ENCODE data around the gene CYP4F12. TPM values are rescaled to one million over a fixed set of nuclear protein-coding genes. Genes with fewer than 3 reads are reported as not detected.
"Not testable (repeated sequence)": the region's sequence is repeated elsewhere in the genome, so short reads cannot be mapped to it uniquely, and the experiment has no call there.

The CYP4F12 gene
- total and polyA plus RNA-seq, 10 of the 15 experiments (the other 5 are each of a cell fraction or from before 2014, with no cell fraction given), result 0.12 to 0.20 TPM; not detected in 8

- no peak for TF ChIP-seq ZBTB11 (CRISPR knock-in tag; IDR thresholded peaks at IDR 0.05)
These were observed 23.4 kb upstream of the CYP4F12 start (continued) for GRCh38 chr19:15649526-15649925.

- H2AFZ ChIP-seq (ENCODE audit: control insufficient read depth, low read depth, low read length); CTCF ChIA-PET; POLR2A ChIA-PET; H3K36me3 ChIP-seq (ENCODE audit: control insufficient read depth in 2 of 2, insufficient read depth in 2 of 2, low read length in 1 of 2); H3K4me3 ChIP-seq; H3K27ac ChIP-seq (ENCODE audit: control insufficient read depth, insufficient read depth); H4K20me1 ChIP-seq (ENCODE audit: control insufficient read depth, insufficient read depth); RAD21 ChIA-PET (ENCODE audit: unreplicated experiment); H3K4me1 ChIP-seq (ENCODE audit: control insufficient read depth, insufficient read depth, low read length); FAIRE-seq; SMC1A ChIA-PET (ENCODE audit: uncharacterized antibody, unreplicated experiment); H3K79me2 ChIP-seq (ENCODE audit: control insufficient read depth, insufficient read depth, low read length); H3K9me3 ChIP-seq (replicated peaks; ENCODE audit: control insufficient read depth, insufficient read depth, low read length); H3K4me2 ChIP-seq (ENCODE audit: control insufficient read depth, insufficient read depth); H3K9ac ChIP-seq (ENCODE audit: control insufficient read depth, insufficient read depth, low read length); intact Hi-C loops (cut with micrococcal nuclease; ENCODE audit: unreplicated experiment); BruUV-seq (replicated peaks); in situ Hi-C loops (cut with MboI); ATAC-seq; H3K27me3 ChIP-seq (replicated peaks in 1 of 2; ENCODE audit: control insufficient read depth in 2 of 2, insufficient read depth in 2 of 2, low read length in 1 of 2); DNase-seq (ENCODE audit: low read depth, low spot score): not testable (repeated sequence)
These were observed 22.8 kb upstream of the CYP4F12 start for GRCh38 chr19:15650123-15650522.

- H3K36me3 ChIP-seq (ENCODE audit: control insufficient read depth in 2 of 2, insufficient read depth in 2 of 2, low read length in 1 of 2), result no peaks in the 10 kb centered on the region
- FAIRE-seq (no peak), DNase-seq (ENCODE audit: low read depth, low spot score) (no peak), ATAC-seq (no peak)
- no peak overlapping the region for H2AFZ ChIP-seq (ENCODE audit: control insufficient read depth, low read depth, low read length)
- H3K4me1 ChIP-seq (ENCODE audit: control insufficient read depth, insufficient read depth, low read length), result no peaks in the 10 kb centered on the region
- RAD21 ChIA-PET (ENCODE audit: unreplicated experiment), result no interaction called here
- WGBS (ENCODE audit: insufficient coverage, insufficient replicate concordance, low lambda C conversion rate, missing lambda C conversion rate), result 57% methylated on average over 3 of the region's 3 CpGs
- H3K4me3 ChIP-seq, result no peak overlapping the region
- H3K27me3 ChIP-seq (replicated peaks in 1 of 2; ENCODE audit: control insufficient read depth in 2 of 2, insufficient read depth in 2 of 2, low read length in 1 of 2), result no peaks in the 10 kb centered on the region
- H3K79me2 ChIP-seq (ENCODE audit: control insufficient read depth, insufficient read depth, low read length), result no peaks in the 10 kb centered on the region
- CTCF ChIA-PET, result no interaction called here
- BruUV-seq (replicated peaks), result no TSS peak
- no peaks in the 10 kb centered on the region; the same call in 2 of the 3 replicates for H3K9me3 ChIP-seq (replicated peaks; ENCODE audit: control insufficient read depth, insufficient read depth, low read length)
- POLR2A ChIA-PET, result no interaction called here
- intact Hi-C loops (cut with micrococcal nuclease; ENCODE audit: unreplicated experiment), result no loop called here
- H3K27ac ChIP-seq (ENCODE audit: control insufficient read depth, insufficient read depth), result no peak overlapping the region
- SMC1A ChIA-PET (ENCODE audit: uncharacterized antibody, unreplicated experiment), result no interaction called here
- no peak overlapping the region for H3K9ac ChIP-seq (ENCODE audit: control insufficient read depth, insufficient read depth, low read length)
- H3K4me2 ChIP-seq (ENCODE audit: control insufficient read depth, insufficient read depth), result no peak overlapping the region
- in situ Hi-C loops (cut with MboI), result no loop called here
- no peaks in the 10 kb centered on the region for H4K20me1 ChIP-seq (ENCODE audit: control insufficient read depth, insufficient read depth)
- no peak for TF ChIP-seq MYC (IDR thresholded peaks at IDR 0.05; ENCODE audit: insufficient read depth, insufficient read length, insufficient replicate concordance, low read length, severe bottlenecking)
- no peak for TF ChIP-seq BHLHE40 (IDR thresholded peaks at IDR 0.05; ENCODE audit: borderline replicate concordance in 1 of 2, low read depth in 2 of 2, low read length in 1 of 2)
- TF ChIP-seq STAT1 (conservative IDR thresholded peaks at IDR 0.05), result no peak
- TF ChIP-seq PKNOX1 (IDR thresholded peaks at IDR 0.05), result no peak
- TF ChIP-seq YBX1 (IDR thresholded peaks at IDR 0.05), result no peak
- no peak for TF ChIP-seq RFX5 (IDR thresholded peaks at IDR 0.05; ENCODE audit: low read depth, low read length)
- no peak for TF ChIP-seq BRCA1 (IDR thresholded peaks at IDR 0.05; ENCODE audit: low read depth, low read length)
- TF ChIP-seq ETV6 (conservative IDR thresholded peaks at IDR 0.05 in 1 of 2, IDR thresholded peaks at IDR 0.05 in 1 of 2; ENCODE audit: borderline replicate concordance in 1 of 2, low read depth in 1 of 2), result no peak
- no peak for TF ChIP-seq CBX5 (IDR thresholded peaks at IDR 0.05; ENCODE audit: low read depth)
- TF ChIP-seq SMARCA5 (IDR thresholded peaks at IDR 0.05), result no peak
These were observed 21.1 kb upstream of the CYP4F12 start for GRCh38 chr19:15651791-15652190.

Measured in GM12878 (cell line).